Activated T-cell treated with anti-CD3 and anti-CD28 coated beads, Interleukin-2, amount 50 U/mL, for 4 hours (primary cell): Measurements from ENCODE around the gene MAGEB10. TPM values are rescaled to one million over a fixed set of nuclear protein-coding genes. Genes with fewer than 3 reads are reported as not detected.
"Not testable (repeated sequence)": the region's sequence is repeated elsewhere in the genome, so short reads cannot be mapped to it uniquely, and the experiment has no call there.

Experiments
- ATAC-seq, 2 donors: fragments of 200-7000 bp; cut with Tn5 transposase; one replicate each; pipeline ENCODE4 v1.10.0; 2021
- DNase-seq: peaks from one replicate; pipeline ENCODE4 v3.0.0-alpha.2; 2020
- H3K27me3 Mint-ChIP-seq: one replicate; pipeline ENCODE4 v1.8.0; 2021; ENCODE audit warnings: low read depth, mixed read lengths
- H3K36me3 Mint-ChIP-seq: one replicate; pipeline ENCODE4 v1.8.0; 2022; ENCODE audit warnings: mixed read lengths; ENCODE audit not compliant: insufficient read depth
- H3K4me1 Mint-ChIP-seq: one replicate; pipeline ENCODE4 v1.8.0; 2021; ENCODE audit warnings: low read depth, mixed read lengths
- H3K4me3 Mint-ChIP-seq: one replicate; pipeline ENCODE4 v1.8.0; 2021; ENCODE audit warnings: mild to moderate bottlenecking, moderate library complexity, mixed read lengths
- H3K9me3 Mint-ChIP-seq: one replicate; pipeline ENCODE4 v1.8.0; 2021; ENCODE audit warnings: mixed read lengths
- total RNA-seq, 3 donors: library from RNA; stranded (reverse); gene quantifications; one replicate each; pipeline ENCODE4 v1.2.1, GENCODE V29; 2021

MAGEB10 gene
- total RNA-seq: not detected

GRCh38 chrX:27807690-27808089, at the start of gene MAGEB10:
TSS of gene MAGEB10 (plus strand) at chrX:27807990. CDS start at chrX:27821307, 13,317 bp downstream.
- no peak within 1 kb of the TSS for H3K4me3 Mint-ChIP-seq
- no peaks in the 10 kb centered on the region for H3K36me3 Mint-ChIP-seq
- no peaks in the 10 kb centered on the region for H3K4me1 Mint-ChIP-seq
- ATAC-seq (no peak), DNase-seq (no peak)
- no peaks in the 10 kb centered on the region for H3K9me3 Mint-ChIP-seq
- no peaks in the 10 kb centered on the region for H3K27me3 Mint-ChIP-seq

GRCh38 chrX:27765718-27766117, 42.1 kb upstream of the MAGEB10 start:
- no peak overlapping the region for H3K4me3 Mint-ChIP-seq
- no peaks in the 10 kb centered on the region for H3K36me3 Mint-ChIP-seq
- DNase-seq (no peak), ATAC-seq (no peak)
- H3K9me3 Mint-ChIP-seq: no peaks in the 10 kb centered on the region
- H3K4me1 Mint-ChIP-seq: no peaks in the 10 kb centered on the region
- no peaks in the 10 kb centered on the region for H3K27me3 Mint-ChIP-seq

- DNase-seq (no peak), ATAC-seq (no peak)
- Mint-ChIP-seq H3K9me3 (no peaks in the 10 kb centered on the region), H3K4me3 (no peak overlapping the region), H3K4me1 (no peaks in the 10 kb centered on the region), H3K27me3 (no peaks in the 10 kb centered on the region), H3K36me3 (no peaks in the 10 kb centered on the region)
These were observed 40.4 kb upstream of the MAGEB10 start for GRCh38 chrX:27767387-27767786.

GRCh38 chrX:27775984-27776383, 31.8 kb upstream of the MAGEB10 start:
- H3K4me1 Mint-ChIP-seq: no peaks in the 10 kb centered on the region
- ATAC-seq (no peak), DNase-seq (no peak)

GRCh38 chrX:27796640-27797257, 11.0 kb upstream of the MAGEB10 start:
- Mint-ChIP-seq H3K27me3 (no peaks in the 10 kb centered on the region), H3K4me3 (no peak overlapping the region), H3K36me3 (no peaks in the 10 kb centered on the region), H3K9me3 (no peaks in the 10 kb centered on the region), H3K4me1 (no peaks in the 10 kb centered on the region)
- DNase-seq (no peak), ATAC-seq (no peak)

More at GRCh38 chrX:27775984-27776383, 31.8 kb upstream of the MAGEB10 start:
- Mint-ChIP-seq H3K27me3 (no peaks in the 10 kb centered on the region), H3K9me3 (no peaks in the 10 kb centered on the region), H3K36me3 (no peaks in the 10 kb centered on the region), H3K4me3 (no peak overlapping the region)

- Mint-ChIP-seq H3K4me3 (no peak overlapping the region), H3K36me3 (no peaks in the 10 kb centered on the region), H3K9me3 (no peaks in the 10 kb centered on the region), H3K4me1 (no peaks in the 10 kb centered on the region), H3K27me3 (no peaks in the 10 kb centered on the region)
- DNase-seq (no peak), ATAC-seq (no peak)
These were observed 10.2 kb upstream of the MAGEB10 start for GRCh38 chrX:27797575-27797974.

- Mint-ChIP-seq H3K4me1 (no peaks in the 10 kb centered on the region), H3K36me3 (no peaks in the 10 kb centered on the region), H3K9me3 (peaks cover under 1% of the 10 kb centered on the region), H3K4me3 (no peak overlapping the region), H3K27me3 (no peaks in the 10 kb centered on the region)
- ATAC-seq: no peak
- no peak for DNase-seq
These were observed 436 bp downstream of the MAGEB10 start for GRCh38 chrX:27808226-27808625.

- DNase-seq, H3K4me1 Mint-ChIP-seq, H3K27me3 Mint-ChIP-seq, H3K4me3 Mint-ChIP-seq, ATAC-seq, H3K9me3 Mint-ChIP-seq, H3K36me3 Mint-ChIP-seq: not testable (repeated sequence)
These were observed 1.4 kb downstream of the MAGEB10 start for GRCh38 chrX:27808991-27809859.

- Mint-ChIP-seq H3K27me3 (no peaks in the 10 kb centered on the region), H3K36me3 (no peaks in the 10 kb centered on the region)
- ATAC-seq: no peak
These were observed 7.4 kb downstream of the MAGEB10 start for GRCh38 chrX:27815209-27815608.

GRCh38 chrX:27823812-27824211, 16.0 kb downstream of the MAGEB10 start:
- H3K9me3 Mint-ChIP-seq: no peaks in the 10 kb centered on the region
- DNase-seq (no peak), ATAC-seq (no peak)
- no peaks in the 10 kb centered on the region for H3K4me1 Mint-ChIP-seq
- H3K36me3 Mint-ChIP-seq: no peaks in the 10 kb centered on the region
- no peaks in the 10 kb centered on the region for H3K27me3 Mint-ChIP-seq
- no peak overlapping the region for H3K4me3 Mint-ChIP-seq

More at GRCh38 chrX:27815209-27815608, 7.4 kb downstream of the MAGEB10 start:
- no peaks in the 10 kb centered on the region for H3K4me1 Mint-ChIP-seq
- no peak overlapping the region for H3K4me3 Mint-ChIP-seq
- H3K9me3 Mint-ChIP-seq: peaks cover 4% of the 10 kb centered on the region
- DNase-seq: no peak

GRCh38 chrX:27838185-27838584, 30.4 kb downstream of the MAGEB10 start:
- H3K4me3 Mint-ChIP-seq: no peak overlapping the region
- no peaks in the 10 kb centered on the region for H3K4me1 Mint-ChIP-seq
- DNase-seq: no peak
- no peaks in the 10 kb centered on the region for H3K27me3 Mint-ChIP-seq
- no peaks in the 10 kb centered on the region for H3K9me3 Mint-ChIP-seq
- no peak for ATAC-seq
- no peaks in the 10 kb centered on the region for H3K36me3 Mint-ChIP-seq

GRCh38 chrX:27840881-27841280, 33.1 kb downstream of the MAGEB10 start:
- Mint-ChIP-seq H3K27me3 (no peaks in the 10 kb centered on the region), H3K4me1 (no peaks in the 10 kb centered on the region), H3K9me3 (no peaks in the 10 kb centered on the region), H3K4me3 (no peak overlapping the region), H3K36me3 (no peaks in the 10 kb centered on the region)
- no peak for ATAC-seq
- no peak for DNase-seq

GRCh38 chrX:27842859-27843258, 35.1 kb downstream of the MAGEB10 start:
- no peaks in the 10 kb centered on the region for H3K4me1 Mint-ChIP-seq
- no peak overlapping the region for H3K4me3 Mint-ChIP-seq
- no peaks in the 10 kb centered on the region for H3K27me3 Mint-ChIP-seq
- H3K36me3 Mint-ChIP-seq: no peaks in the 10 kb centered on the region
- H3K9me3 Mint-ChIP-seq: no peaks in the 10 kb centered on the region
- ATAC-seq (no peak), DNase-seq (no peak)

GRCh38 chrX:27860337-27860736, 52.5 kb downstream of the MAGEB10 start:
- H3K27me3 Mint-ChIP-seq: no peaks in the 10 kb centered on the region
- ATAC-seq (no peak), DNase-seq (no peak)
- H3K36me3 Mint-ChIP-seq: no peaks in the 10 kb centered on the region
- no peaks in the 10 kb centered on the region for H3K4me1 Mint-ChIP-seq
- peaks cover 3% of the 10 kb centered on the region for H3K9me3 Mint-ChIP-seq
- H3K4me3 Mint-ChIP-seq: no peak overlapping the region

GRCh38 chrX:27863809-27864208, 56.0 kb downstream of the MAGEB10 start:
- no peaks in the 10 kb centered on the region for H3K4me1 Mint-ChIP-seq
- peaks cover 3% of the 10 kb centered on the region for H3K9me3 Mint-ChIP-seq

More at GRCh38 chrX:27863809-27864208, 56.0 kb downstream of the MAGEB10 start:
- ATAC-seq (no peak), DNase-seq (no peak)
- Mint-ChIP-seq H3K36me3 (no peaks in the 10 kb centered on the region), H3K4me3 (no peak overlapping the region), H3K27me3 (no peaks in the 10 kb centered on the region)
